ENCODE data around the gene C16orf78.
"Not testable (repeated sequence)": the region's sequence is repeated elsewhere in the genome, so short reads cannot be mapped to it uniquely, and the experiment has no call there.

C16orf78 gene

DNA sequence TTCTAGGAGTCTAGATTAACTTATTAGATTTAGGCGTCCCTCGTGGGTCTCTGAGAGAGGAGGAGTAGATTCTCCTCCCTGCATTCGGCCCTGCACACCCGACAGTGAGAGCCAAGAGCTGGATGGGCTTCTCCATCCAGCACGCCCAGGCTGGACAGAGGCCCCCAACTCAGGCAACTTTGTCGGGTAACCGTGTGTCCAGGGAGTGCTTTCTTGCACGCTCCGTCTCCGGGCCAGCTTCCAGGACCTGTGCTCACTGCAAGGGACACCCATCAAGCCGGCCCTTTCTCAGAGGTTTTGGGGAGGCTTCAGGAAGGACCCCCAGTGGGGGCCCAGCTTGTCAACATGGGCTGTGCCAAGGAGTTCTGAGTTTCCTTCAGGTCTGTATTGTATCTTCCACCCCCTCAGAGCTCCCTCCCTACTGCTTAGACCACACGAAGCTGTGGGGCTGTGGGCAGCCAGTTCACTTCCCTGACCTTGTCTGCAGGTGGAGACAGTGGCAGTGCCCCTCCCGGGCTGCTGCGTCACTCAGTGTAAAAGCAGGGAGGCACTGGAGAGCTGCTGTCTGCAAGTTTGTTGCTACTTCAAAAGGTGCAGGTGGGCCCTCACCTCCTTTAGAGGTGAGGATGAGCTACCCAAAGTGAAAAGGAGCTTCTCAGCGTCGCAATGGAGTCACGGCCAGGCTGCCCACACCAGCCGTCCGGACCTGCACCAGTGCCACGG, 24.0 kb upstream of the C16orf78 start:
- DNase-seq (ENCODE audit: low read depth): no peak

DNA sequence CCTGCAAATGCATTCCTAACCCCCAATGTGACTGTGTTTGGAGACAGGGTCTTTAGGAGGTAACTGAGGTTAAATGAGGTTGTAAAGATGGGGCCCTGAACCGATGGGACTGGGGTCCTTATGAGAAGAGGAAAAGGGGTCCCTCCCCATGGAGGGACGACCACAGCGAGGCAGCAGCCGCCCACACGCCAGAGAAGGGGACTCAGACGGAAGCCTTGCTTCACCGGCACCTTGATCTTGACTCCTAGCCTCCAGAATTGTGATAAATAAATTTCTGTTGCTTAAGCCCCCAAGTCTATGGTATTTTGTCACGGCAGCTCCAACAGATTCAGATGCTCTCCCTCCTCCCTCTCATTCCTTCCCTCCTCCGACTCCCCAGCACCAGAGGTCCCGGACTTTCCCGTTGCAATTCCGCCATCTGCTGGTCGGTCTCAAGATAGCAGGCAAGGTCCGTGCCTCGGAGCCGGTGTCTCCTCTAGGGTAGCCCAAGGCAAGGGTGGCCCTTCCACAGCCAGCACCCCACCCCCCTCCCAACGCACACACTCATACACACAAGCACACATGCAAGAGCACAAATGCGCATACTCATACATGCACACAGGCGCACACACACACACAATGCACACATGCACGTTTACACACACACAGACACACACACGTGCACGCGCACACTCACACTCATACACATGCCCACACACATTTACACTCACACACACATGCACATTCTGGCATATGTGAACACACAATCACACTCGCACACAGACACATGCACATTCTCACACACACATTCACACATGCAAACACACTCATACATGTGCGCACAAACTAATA, 23.1 kb upstream of the C16orf78 start:
- peak; percentile 14 for DNase-seq (ENCODE audit: low read depth)

DNA sequence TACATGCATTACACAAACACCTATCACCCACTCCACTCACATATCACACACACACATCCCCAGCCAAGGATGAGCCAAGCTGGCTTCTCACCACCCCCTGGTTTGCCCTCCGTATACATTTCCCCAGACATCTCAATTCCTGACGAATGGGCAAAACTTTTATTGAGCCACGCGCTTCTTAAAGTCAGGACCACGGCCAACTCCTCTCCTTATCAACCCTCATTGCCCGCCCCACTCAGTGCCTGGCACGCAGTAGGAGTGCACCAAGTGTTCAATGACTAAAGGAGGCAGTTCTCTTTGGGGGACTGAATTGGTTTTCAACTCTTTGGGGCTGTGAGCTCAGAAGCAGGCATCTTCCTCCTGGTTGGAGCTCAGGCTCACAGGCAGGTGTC, 22.5 kb upstream of the C16orf78 start:
- no peak for DNase-seq (ENCODE audit: low read depth)

DNA sequence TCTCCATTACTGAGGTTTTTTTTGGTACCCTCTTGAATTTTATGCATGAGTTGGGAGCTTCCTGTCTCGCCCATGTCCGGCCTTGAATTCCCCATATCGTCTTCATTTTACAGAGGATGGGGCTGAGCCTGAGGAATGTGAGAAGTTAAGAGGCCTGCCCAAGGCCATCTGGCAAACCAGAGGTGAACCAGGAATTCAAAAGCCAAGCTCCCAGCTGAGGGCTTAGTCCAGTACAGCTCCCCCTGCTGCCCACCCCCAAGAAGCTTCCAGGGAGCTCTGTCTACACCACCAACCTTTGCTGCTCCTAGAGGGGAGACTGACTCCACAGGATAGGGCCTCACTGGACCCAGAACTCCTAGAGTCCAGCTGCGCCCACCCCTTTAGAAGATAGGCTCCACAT, 20.7 kb upstream of the C16orf78 start:
- no peak for DNase-seq (ENCODE audit: low read depth)

DNA sequence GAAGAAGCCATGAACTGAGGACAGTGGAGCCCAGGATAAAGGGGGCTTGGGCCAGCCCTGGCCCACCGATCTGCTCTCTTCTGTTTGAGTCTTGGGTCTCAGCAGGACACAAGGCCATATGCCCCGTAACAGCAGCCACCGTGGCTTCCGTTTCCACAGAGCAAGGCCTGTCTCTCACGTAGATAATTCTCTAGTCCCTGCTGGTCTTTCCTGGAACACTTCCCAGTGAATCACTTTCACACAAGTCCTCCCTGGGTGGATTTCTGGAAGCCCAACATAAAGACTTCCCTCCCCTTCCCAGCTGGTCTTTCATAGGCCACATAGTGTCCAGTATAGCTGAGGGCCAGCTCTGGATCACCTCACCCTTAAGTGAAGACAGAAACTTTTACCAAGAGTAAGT, 19.9 kb upstream of the C16orf78 start:
- no peak for DNase-seq (ENCODE audit: low read depth)

DNA sequence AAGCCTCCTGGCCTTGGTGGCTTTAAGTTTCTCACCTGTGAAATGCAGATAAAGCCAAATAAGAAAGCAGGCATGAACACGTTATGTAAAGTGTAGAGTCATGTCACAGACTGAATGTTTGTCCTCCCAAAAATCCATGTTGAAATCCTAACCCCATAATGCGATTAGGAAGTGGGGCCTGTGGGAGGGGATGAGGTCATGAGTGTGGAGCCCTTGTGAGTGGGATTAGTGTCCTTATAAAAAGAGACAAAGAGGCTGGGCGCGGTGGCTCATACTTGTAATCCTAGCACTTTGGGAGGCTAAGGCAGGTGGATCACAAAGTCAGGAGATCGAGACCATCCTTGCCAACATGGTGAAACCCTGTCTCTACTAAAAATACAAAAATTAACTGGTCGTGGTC, 19.5 kb upstream of the C16orf78 start:
- DNase-seq (ENCODE audit: low read depth): no peak

DNA sequence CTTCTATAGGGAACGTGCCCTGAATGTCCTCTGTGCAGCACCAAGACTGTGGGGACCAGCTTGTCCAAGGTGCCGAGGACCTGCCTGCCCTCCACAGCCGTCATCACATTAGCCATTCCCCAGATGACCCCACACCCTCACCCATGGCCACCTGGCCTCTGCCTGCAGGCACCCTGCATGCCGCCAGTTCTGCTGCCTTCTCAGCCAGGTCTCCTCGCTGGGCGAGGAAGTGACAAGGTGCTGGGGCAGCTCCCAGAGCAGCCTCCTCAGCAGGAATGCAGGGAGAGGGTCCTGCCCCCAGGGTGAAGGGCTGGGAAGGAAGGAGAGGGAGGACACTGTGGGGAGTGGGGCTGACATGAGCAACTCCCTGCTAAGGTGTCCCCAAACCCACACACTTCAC, 18.6 kb upstream of the C16orf78 start:
- no peak for DNase-seq (ENCODE audit: low read depth)

DNA sequence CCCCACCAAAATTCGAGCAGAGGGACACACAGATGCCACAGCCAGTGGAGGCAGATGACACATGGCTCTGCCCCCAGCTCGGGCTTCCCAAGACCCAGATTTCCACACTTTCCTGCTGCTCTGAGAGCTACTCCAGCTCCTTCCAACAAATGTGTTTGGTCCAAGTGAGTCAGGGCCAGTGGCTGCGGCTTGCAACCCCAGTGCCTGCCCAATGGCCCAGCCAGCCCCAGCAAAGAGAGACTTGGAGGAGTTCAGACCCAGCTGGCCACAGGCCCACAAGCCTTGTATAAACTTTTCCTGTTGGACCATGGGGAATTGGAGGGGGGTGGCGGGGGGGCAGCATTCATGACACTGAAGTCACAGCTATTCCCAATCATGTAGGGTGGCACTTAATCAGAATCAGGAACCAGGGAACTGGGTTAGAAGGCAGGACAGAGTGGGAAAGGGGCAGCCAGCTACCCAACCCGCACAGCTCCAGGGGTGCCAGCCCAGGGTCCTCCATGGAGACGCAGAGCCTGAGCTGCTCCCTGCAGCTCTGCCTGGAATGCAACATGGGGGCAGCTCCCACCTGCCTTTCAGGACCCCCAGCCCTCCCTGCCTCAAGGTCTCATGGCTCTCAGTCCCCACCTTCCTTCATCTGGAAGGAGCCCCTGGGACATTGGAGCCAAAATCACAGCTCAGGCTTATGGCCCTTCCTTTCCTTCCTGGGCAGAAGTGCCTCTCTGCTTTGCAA, 17.5 kb upstream of the C16orf78 start:
- no peak for DNase-seq (ENCODE audit: low read depth)

DNA sequence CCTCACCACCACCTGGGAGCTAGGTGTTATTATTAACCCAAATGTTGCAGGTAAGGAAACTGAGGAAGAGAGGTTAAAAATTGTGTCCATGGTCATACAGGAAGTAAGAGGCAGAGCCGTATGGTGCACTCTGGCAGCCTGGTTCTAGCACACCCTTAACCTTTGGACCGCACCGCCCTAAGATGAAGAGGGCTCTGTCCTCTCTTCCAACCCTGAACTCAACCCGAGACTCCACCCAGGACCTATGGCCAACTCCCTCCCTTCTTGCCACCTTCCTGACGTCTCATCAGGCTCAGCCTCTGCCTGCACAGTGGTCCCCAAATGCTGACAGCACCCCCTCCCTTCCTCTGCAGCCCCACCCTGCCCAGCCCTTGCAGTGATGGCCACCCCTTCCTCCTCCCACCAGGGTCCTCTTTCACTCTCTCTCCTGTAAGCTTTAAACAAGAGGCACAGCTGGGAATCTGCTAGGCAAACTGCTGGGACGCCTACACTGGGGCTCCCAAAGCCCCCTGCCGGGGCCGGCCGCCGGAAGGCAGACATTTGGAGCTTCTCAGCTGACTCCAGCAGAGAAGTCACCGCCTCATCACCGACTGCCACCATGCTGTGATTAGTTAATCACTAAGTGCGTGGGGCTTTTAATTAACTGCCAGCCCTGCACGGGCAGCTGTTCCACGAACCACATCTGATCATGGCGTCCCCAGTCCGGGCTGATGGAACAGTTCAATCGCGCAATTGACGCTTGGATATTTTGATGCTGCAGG, 16.7 kb upstream of the C16orf78 start:
- no peak for DNase-seq (ENCODE audit: low read depth)

DNA sequence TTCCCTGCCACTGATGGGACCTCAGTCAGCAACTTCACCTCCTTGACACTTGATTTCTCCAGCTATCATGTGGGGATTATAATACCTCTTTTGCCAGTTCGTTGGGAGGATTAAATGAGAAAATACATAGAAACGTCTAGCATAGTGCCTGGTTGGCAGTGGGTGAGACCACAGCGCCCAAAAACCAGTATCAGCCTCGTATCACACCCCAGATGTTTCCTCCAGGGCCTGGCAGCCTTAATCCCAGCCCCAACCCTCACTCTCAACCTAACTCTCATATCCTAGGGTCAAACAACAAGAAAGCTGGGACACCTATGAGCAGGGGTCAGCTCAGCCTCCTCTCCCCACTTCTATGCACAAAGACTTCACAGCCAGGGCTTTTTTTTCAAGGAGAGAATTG, 14.0 kb upstream of the C16orf78 start:
- no peak for DNase-seq (ENCODE audit: low read depth)

DNA sequence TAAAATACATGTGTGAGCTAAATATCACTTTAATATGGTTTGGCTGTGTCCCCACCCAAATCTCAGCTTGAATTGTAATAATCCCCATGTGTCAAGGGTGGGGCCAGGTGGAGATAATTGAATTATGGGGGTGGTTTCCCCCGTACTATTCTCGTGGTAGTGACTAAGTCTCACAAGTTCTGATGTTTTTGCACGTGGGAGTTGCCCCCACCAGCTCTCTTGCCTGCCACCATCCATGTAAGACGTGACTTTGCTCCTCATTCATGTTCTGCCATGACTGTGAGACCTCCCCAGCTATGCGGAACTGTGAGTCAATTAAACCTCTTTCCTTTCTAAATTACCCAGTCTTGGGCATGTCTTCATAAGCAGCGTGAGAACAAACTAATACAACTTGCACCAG, 11.9 kb upstream of the C16orf78 start:
- not testable (repeated sequence) for DNase-seq (ENCODE audit: low read depth)

DNA sequence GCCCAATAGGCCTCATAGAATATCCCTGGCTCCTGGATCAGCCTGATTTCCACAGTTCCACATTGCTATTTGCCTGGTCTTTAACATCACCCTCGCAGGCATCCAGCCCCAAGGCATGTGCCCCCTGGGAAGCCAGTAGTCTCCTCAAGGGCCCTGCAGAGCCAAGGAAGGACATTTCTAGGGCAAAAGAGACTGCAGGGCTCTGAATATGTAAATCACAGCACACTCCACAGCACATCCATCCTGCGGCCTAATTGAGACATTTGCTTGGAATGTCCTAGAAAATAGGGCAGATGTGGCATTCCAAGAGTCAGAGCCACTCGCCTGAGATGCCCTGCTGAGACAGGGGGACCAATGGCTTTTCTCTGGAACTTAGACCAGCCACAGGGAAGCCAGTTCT, 11.4 kb upstream of the C16orf78 start:
- no peak for DNase-seq (ENCODE audit: low read depth)

DNA sequence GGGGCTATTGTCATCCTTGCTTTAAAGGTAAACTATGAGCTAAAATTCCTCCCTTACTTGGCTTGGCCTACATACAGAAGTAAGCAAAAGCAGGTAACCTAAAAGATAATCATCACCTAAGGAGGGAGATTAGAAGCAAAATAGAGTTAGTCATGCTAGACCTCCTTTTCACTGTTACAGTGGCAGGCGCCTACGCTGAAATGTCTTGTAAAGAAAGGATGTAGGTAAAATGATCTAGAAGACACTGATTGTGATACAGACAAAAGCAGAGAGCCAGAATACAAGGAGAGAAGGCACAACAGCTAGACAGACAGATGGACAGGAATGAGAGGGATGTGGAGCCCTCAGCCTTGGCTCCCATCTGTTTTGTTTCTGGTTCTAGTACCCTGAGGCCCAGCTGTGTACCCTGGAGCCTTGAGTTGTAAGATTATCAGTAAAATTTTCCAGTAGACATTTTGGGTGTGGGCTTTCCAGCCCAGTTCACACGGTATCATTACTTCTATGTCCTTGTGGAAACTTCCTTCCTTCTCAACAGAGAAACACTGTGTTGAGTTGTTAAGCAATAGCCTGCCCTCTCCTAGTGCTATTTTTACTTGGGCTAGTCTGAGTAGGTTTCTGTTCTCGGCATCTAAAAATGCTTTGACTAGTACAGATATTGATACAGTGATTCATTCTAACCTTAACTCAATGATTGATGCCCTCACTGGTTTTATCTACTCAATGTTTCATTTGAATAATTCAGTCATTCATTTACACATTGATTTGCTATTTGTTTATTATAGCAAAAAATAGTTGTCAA, 7.7 kb upstream of the C16orf78 start:
- no peak for DNase-seq (ENCODE audit: low read depth)

DNA sequence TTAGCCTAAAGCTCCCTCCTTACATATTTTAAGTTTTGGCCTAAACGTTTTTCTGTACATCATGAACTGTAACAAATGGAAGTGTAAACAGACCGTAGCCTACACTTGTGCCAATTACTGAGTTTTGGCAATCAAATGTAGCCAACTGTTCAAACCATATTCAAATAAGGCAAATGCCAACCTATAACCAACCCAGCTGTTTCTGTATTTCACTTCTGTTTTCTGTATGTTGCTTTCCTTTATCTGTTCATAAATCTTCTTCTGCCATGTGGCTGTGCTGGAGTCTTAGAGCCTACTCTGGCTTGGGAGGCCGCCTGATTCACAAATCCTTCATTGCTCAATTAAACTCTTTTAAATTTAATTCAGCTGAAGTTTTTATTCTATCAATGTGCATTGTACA, 6.9 kb upstream of the C16orf78 start:
- no peak for DNase-seq (ENCODE audit: low read depth)

DNA sequence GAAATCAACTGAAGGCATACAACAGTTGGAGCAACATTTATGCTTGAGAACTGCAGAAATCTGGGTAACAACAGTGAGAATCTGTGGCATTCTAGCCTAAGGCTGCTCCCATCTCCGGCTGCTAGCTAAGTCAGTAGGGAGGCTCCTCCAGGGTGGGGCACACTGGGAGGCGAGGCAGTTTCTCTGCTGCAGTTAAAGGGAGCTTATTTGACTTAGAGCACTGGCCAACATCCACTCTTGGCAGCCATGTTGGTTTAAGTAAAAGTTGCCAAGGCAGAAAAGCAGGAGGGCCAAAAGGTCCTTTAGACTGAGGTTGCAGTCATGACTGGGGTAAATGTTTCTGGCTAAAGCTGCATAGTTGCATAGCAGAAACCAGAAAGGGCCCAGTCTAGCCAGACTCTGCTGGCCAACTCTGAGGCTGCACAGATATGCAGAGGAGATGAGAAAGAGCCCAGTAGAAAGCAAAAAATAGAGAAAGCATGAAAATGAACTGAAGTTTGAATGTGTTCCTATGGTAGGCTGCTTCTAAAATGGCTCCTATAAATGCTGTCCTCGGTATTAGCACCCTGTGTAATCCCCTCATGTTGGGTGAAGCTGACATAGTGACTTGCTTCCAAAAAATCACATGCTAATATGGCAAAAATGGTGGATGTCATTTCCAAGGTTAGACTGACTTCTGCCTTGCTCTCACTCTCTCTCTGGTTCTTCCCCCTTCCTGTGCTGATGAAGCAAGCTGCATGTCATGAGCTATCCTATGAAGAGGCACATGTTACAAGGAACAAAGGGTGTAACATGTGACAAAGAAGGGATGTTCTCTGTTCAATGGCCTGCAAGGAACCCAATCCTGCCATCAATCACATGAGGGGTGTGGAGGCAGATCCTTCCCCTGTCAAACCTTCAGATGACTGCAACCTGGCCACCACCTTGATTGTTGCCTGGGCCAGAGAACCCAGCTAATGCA, 3.7 kb upstream of the C16orf78 start:
- no peak for DNase-seq (ENCODE audit: low read depth)

DNA sequence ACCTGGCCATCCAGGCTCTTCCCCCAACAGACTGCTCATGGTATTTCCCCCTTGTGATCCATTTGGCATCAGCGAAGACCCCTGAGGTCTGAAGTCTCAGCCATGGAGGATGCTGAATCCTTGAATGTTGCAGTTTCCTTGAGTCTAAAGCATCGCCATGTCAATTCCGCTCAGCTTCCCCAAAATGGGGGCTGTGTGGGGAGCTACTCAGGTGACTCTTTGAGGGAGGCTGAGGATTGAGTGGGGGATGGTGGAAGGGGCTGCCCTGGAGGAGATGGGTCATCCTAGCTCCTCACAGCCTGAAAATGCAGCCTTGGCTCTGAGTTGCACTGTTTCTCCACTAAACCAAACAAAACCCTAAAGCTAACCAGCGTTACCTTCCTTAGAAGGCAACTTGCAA, 2.6 kb downstream of the C16orf78 start:
- no peak for DNase-seq (ENCODE audit: low read depth)

DNA sequence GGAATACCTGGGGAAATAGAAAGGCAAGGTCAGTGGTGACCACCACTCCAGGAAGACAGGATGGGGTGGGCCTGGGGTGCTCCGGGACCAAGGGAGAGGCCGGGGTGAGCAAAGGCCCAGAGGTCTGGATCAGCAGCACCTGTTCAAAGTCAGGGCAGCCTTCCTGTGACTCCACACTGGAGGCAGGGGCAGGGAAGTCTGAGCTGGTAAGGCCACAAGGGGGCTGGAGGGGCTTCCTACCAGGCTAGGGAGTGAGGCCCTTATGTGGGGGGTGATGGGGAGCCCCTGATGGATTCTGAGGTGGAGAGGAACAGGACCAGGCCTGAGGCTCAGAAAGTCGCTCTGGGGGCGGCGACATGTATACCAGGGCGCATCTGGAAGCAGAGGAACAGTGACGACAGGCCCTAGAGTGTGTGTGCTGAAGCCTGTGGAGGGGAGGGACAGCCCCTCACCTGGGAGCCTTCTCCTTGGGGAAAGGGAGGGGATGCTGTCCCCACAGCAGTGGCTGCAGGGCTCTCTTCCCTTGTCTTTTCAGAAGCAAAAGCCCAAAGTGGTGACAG, 3.7 kb downstream of the C16orf78 start:
- no peak for DNase-seq (ENCODE audit: low read depth)

DNA sequence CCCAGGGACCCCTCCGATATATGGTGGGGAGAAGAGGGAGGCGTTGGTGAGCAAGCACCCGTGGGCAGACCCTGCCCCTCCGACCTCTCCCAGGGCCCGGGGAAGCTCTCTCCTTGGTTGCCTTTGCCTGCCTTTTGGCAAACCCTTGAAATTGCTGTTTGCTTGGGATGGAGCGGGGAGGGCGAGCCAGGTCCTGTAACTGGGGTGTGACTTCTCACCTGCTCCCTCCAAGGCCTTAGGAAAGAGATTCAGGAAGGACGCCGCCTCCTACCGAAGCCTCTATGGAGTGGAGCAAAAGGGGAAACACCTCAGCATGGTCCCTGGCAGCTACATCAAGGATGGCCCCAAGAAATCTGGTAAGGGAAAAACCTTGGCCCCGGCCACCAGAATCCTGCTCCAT, 4.6 kb downstream of the C16orf78 start:
- DNase-seq (ENCODE audit: low read depth): no peak

DNA sequence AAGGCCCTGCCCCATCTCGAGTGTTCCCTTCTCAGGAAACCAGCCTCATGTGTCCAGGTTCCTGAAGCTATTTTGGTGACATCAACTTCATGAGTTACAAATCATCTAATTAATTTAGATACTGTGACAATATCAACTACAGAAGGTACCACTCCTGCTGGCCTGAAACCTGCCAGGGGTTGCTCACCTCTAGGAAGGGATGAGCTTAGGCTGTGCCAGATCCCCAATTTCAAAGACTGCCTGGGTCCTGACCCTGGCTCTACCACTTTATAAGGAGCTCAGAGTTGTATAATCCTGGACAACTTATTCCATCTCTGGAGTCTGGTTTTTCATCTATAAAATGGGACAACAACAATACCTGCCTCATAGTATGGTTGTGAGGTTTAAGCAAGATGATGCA, 5.2 kb downstream of the C16orf78 start:
- no peak for DNase-seq (ENCODE audit: low read depth)

DNA sequence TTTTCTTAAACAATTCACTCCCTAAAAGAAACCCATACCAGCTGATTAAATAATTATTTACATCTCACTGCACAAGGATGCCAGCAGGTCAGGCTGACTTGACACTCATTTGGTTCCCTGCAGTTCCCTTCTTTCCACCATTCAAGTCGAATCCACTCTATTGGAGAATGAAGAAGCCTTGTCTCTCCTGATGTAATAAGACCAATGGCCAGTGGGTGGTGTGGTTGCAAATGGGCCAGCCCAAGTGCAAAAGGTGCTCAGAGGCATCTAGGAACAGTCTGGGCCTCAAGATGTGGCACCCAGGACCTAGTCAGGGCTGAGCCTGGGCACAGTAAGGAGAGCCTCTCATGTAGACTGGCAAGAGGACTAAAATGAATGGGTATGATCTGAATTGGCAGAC, 9.3 kb downstream of the C16orf78 start:
- DNase-seq (ENCODE audit: low read depth): no peak

Measured in stimulated activated CD8-positive, alpha-beta memory T cell treated with anti-CD3 and anti-CD28 coated beads, Interleukin-12 subunit alpha, Interleukin-12 subunit beta, amount 100 ng/mL, for 1 hour (primary cell).